ENCODE data around the gene LRP1.

Gene LRP1

DNA sequence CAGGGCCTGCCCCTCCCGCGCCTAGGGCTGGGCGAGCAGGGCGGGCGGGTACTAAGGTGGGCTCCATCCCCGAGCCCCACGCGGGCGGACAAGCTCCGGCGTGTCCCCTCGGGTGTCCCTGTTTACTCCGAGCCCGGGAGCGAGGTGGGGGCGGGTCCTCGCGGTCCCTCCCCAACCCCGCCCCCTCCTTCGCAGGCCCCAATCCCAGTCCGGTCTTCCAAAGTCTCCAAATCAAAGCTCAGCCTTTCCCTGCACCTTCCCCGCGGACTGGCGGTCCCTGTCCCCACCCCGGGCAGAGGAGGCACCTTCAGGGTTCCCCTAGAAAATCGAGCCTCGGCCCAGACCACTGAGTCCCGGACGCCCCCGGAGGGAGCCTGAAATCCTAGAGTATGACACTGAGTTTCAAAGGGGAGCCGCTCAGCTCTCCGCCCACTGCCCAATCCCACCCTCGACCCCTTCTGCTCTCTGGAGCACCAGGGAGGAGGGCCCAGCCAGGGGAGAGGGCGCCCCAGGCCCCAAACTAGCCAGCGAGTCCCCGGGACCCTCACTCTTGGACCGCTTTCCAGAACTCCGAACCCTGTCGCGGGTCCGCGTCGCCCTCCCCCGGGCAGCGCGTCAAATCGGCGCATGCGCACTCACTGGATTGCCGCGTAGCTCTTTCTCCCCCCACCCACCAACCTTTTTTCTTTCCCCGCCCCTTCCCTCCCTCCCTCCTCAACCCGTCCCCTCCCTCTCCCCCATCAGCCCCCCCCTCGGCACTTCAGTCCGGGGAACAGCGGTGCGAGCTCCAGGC lies at the start of gene LRP1:
Gene LRP1 (plus strand): TSS at position 758 of the 793 bp plus-strand sequence. CDS start 482 bp downstream, outside the sequence.
- peak; percentile 81 for DNase-seq

DNA sequence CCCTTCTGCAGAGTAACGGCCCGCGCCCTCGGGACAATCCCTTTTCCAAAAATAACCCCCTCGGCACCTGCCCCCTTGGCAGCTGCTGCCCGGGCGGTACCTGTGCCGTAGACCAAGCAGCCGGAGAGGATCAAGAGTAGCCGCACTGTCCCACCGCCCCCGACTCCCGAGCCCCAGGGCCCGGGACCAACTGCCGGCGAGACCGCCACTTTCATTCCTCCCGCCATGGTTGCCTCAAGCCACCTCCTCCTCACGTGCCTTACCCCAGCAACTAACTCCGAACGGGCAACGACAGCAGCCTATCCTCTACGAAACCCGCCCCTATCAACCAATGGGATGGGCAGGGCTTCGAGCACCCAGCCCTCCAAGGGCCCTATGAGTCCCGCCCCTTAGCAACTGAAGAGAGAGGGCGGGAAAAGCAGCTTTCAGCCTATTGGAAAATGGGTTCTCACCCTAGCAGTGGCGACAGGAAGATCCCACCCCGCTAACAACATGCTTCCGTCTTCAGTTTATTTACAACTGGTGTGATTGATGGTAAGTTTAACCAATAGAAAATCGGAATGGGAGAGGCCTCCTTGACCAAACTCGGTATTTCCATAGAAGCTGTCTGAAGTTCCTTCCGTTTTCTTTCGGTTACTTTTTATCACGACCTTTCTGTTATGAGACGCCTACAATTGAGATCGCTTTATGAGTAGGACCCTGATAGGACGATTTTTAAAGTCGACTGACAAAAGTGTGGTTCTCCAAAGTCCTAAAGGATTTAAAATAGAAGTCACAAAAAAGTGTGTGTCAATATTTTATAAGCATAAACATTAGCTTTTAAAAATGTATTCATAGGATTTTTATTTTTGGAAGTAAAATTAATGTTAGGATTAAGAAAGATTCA lies 49.5 kb upstream of the LRP1 start, which contains the start of gene NEMP1:
Gene NEMP1 (minus strand): TSS at position 273 of the 886 bp plus-strand sequence. CDS start 46 bp downstream, at position 227.
- DNase-seq, result peak; percentile 100

DNA sequence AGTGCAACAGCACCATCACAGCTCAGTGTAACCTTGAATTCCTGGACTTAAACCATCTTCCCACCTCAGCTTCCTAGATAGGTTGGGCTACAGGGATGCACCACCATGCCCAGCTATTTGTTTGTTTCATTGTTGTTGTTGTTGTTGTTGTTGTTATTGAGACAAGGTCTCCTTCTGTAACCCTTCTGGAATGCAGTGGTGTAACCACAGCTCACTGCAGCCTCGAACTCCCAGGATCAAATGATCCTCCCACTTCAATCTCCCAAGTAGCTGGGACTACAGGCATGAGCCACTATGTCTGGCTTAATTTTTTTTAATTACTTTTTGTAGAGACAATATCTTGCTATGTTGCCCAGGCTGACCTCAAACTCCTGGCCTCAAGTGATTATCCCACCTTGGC lies 48.5 kb upstream of the LRP1 start:
- no peak for DNase-seq

DNA sequence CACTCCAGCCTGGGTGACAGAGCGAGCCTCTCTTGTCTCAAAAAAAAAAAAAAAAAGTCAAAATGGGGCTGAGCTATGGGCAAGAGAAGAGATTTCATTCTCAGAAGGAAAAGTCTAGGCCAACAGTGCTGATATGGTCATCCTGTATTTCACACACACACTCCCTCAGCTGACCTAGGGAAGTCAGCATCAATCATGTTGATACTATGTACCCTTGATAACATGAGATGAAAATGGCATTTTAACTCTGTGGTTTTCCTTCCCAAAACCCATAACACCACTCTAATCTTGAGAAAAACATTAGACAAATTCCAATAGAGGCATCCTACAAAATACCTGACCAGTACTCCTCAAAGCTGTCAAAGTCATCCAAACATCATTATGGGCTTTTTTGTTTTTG lies 47.4 kb upstream of the LRP1 start:
- no peak for DNase-seq

DNA sequence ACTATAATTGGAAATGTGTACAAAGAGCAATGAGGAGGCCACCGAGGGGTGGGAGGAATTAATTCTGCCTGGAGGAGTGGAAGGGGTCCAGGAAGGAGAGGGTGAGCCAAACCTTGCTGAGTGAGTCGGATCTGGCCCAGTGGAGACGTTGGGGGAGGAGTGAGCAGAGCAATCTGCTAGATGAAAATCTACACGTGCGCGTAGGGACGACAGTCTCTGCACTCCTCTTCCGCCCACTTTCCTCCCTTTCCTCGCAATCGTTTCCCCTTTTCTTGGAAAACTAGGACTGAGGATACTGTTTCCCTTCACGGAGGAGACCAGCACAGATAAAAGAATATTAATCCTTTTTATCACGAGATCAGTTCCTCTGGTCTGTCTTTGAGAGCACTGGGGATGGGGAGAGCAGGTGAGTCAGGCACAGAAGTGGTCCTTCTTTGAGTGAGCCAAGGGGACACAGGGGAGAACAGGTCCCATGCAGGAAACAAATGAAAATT lies 42.2 kb upstream of the LRP1 start:
- DNase-seq, result no peak

DNA sequence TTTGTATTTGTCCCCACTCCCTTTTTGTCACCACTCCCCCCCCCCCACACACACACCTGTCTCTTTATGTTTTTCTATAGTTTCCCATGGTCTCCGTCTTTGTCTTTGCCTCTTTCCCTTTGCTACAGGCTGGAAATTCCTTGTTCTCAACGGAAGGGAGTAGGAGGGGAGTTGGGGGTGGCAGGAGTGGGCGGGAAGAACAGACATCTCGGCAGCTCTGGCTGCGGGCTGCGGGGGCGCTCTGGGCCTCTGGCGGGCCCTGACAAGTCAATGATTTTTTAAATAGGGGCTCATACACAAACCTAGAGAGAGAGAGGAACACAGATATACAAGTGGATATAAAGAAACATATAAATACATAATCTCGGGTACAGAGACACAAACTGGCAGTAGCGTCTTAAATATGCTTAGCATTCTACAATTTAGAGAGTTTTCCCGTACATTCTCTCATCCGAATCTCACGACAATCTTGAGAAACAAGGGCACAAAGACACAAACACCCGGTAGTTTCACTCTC lies 41.7 kb upstream of the LRP1 start:
- DNase-seq, result peak; percentile 58

DNA sequence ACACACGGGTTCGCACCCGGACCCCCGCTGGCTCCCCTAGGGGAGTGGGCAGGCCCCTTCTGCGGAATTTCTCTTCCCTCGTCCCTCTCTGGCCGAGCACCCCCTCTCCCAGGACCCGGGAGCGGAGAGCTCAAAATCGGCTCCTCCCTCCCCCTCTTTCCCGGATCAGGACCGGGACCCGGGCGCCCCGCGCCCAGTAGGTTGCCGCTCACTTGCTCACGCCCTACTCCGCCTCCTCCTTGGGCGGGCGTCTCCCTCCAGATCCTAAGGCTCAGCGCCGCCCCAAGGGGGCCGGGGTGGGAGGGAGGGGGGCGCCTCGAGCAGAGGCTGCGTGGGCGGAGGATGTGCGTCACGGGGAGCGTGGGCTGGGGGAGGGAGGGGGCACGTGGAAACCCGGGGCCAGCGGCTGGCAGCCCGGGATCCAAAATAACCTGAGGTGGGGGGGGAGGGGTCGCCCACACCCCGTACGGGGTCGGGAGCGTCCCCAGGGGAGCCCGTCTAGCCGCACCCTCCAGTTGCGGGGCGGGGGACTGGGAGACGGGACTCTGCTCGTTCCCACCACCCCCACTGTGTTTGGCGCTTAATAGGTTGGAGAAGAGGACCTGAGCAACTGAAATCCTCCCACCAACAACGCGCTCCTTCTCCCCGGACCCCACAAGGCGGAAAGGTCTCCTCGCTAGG lies 41.1 kb upstream of the LRP1 start:
- peak; percentile 92 for DNase-seq

DNA sequence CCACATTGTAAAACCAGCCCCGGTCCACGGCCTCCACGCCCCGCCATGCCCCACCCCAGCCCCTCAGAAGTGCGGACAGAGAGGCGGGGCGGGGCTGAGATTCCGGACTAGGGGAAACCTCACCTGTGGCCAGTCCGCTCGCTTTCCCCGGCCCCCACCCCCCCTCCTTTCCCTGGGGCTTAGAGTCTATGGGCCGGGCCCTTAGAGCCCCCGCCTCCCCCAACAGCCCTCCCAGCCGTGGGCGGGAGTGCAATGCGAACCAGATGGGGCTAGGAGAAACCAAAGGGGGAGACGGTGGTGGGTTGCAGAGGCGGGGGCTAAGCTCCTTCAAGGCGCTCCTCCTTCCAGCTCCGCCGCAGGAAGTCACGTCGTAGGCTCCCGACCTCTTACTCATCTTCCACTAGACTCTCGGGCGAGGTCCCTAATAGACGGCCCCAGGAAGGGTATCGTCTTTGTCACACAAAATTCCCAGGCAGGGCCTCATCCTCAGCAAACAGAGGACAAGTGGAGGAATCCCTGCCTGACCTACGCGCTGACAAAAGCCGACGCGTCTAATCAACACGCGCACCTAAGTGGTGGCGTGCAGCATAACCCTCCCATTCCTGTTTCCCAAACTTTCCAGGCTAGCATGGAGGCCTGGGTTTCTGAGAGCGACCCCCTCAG lies 40.5 kb upstream of the LRP1 start:
- peak; percentile 81 for DNase-seq

DNA sequence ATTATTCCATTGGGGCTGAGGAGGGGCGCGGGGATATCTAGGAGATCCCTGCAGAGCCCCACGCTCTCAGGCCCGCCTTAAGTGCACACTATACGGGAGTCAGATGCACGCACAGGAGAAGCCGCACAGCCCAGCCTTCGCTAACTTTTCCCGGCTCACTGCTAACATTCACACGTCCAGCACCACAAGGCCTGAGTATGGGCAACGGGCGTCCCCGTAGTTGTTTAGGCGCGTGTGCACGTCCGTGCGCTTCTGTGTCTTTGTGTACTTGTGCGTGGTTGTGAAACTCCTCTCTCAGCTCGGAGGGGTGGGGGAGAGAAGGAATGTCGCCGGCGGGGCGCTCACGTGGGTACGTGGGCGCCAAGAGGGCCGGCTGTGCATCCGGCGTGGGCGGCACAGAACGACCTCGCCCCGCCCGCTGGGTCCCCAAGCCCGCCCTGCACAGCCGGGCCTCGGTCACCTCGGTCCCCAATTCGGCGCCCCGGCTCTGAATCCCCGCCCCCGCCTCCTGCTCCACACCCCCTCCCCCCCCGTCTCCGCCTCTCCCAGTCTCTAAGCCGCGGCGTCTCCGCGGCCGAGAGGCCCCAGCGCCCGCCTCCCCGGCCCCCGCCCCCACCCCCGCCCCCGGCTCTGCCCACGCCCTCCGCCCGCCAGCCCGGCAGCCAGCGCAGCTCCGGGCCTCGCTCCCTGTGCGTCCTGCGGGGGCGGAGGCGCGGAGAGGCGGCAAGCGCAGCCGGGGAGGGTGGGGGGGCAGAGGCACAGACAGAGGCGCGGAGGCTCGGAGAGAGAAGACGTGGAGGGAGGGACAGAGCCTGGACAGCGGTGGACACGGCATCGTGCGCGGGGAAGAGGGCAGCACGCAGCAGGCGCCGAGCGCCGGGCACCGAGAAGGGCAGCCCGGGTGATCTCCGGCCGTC lies 39.7 kb upstream of the LRP1 start, which contains the start of gene NAB2:
Gene NAB2 (plus strand): TSS at position 761 of the 917 bp plus-strand sequence. CDS start 158 bp downstream, outside the sequence.
- DNase-seq, result peak; percentile 95

DNA sequence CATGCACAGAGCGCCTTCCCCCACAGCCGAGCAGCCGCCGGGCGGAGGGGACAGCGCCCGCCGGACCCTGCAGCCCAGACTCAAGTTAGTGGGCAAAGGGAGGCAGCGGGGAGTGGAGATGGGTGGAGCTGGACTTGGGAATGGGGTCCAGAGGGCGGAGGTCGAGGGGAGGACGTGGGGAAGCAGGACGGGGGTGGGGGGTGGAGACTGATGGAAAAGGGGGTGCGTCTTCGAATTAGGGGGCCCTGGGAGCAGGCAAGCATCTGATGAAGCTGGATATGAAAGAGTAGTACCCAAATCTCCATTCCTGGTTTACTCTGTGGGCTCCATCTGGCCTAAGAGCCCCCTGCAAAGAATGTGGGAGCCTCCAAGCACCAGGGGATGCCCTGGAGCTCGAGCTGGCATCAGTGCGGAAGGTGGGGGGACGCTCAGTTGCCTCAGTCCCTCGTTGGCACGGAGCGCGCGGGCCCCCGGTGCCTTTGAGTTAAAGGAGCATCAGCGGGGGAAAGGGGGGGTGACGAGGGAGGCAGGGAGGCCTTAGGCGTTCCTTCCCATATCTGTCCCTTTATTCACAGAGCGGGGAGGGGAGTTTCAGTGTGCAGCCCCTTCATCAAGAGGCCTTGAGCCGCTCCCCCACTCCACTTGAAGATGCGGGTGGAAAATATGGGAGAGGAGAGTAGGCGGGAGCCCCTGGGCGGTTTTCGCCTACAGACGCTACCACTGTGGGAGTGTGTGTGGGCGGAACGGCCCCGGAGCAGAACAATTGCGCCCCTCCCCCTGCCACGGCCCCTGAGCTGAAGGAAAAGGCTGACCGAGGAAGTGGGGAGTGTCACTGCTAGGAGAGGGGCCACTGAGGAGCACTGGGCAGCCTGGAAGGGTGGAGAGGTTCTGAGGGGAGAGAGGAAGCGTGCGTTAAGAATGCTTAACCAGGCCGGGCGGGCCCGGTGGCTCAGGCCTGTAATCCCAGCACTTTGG lies 38.7 kb upstream of the LRP1 start:
- DNase-seq, result peak; percentile 45

DNA sequence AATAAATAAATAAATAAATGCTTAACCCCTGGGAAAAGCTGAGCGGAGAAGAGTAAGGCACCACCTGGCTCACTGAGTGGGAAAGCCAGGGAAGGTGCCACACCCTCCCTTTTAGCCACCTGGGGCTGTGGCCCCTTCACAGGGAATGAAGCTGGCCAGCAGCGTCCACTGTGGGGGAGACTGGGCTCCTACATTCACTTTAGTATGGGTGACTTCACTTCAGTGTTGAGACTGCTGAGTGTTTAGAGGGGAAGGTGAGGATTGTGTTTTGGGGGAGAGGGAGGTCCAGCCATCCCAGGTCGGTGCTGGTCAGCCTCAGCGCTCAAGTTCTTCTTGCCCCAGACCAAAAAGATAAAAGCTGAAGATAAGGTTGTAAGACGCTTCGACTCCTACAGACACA lies 37.8 kb upstream of the LRP1 start:
- DNase-seq, result no peak

DNA sequence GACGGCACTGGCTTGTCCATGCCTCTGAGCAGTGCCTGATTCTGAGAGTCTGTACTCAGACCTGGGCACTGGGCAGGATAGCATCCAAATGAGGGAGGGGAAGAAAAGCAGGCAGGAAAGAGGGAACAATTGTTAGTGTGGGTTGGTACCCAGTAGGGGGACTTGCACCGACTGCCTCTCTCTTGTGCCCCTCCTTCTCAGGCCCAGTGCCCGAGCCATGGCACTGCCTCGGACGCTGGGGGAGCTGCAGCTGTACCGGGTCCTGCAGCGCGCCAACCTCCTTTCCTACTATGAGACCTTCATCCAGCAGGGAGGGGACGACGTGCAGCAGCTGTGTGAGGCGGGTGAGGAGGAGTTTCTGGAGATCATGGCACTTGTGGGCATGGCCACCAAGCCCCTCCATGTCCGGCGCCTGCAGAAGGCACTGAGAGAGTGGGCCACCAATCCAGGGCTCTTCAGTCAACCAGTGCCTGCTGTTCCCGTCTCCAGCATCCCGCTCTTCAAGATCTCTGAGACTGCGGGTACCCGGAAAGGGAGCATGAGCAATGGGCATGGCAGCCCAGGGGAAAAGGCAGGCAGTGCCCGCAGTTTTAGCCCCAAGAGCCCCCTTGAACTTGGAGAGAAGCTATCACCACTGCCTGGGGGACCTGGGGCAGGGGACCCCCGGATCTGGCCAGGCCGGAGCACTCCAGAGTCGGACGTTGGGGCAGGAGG lies 37.2 kb upstream of the LRP1 start:
- DNase-seq, result no peak

DNA sequence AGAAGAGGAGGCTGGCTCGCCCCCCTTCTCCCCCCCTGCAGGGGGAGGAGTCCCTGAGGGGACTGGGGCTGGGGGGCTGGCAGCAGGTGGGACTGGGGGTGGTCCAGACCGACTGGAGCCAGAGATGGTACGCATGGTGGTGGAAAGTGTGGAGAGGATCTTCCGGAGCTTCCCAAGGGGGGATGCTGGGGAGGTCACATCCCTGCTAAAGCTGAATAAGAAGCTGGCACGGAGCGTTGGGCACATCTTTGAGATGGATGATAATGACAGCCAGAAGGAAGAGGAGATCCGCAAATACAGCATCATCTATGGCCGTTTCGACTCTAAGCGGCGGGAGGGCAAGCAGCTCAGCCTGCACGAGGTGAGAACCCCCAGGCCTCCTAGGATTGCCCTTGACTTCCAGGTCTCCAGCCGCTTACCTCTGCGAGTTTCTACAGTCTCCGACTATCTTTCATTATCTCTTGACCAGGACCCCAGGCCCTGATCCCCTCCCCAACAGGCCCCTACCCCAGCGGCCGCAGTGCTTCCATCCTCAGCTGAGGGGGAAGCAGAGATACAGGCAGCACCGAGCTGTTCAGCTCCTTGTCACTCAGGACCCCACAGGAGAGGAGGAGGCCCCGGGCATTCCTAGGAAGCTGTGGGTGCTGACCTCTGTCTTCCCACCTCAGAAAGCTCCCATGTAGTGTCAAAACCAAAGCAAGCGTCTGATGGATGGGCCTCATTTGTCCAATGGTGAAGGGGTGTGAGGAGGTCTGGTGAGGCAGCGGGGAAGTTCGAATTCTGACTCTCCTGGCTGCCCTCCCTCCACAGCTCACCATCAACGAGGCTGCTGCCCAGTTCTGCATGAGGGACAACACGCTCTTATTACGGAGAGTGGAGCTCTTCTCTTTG lies 36.4 kb upstream of the LRP1 start:
- DNase-seq, result no peak

DNA sequence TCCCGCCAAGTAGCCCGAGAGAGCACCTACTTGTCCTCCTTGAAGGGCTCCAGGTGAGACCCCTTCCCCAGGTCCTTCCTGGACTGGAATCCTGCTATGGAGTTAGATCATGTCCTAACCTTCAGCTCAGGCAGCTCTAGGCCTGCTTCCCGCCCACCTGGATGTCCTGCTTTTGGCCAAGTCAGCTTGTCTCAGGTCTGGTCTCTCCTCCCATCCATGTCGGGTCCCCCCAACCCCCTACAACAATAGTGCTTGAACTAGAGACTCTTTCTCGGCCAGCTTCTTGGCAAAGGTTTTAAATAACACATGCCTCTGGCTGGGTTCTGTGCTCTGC lies 35.8 kb upstream of the LRP1 start:
- no peak for DNase-seq

DNA sequence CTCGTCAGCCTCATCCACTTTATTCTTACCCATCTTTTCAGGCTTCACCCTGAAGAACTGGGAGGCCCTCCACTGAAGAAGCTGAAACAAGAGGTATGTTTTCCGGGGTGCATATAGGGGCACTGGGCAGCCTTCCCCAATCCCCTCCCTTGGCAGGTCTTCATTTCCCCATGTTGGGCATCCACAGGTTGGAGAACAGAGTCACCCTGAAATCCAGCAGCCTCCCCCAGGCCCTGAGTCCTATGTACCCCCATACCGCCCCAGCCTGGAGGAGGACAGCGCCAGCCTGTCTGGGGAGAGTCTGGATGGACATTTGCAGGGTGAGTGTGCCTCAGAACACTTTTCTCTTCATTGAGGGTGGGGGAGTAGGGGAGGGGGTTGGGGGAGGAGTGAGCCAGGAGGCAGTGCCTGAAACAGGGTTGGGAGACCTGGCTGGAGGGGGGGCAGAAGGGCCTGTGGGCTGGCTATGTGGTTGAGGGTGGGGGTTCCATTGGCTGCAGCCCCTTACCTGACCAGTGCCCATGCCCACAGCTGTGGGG lies 35.3 kb upstream of the LRP1 start:
- DNase-seq, result no peak

DNA sequence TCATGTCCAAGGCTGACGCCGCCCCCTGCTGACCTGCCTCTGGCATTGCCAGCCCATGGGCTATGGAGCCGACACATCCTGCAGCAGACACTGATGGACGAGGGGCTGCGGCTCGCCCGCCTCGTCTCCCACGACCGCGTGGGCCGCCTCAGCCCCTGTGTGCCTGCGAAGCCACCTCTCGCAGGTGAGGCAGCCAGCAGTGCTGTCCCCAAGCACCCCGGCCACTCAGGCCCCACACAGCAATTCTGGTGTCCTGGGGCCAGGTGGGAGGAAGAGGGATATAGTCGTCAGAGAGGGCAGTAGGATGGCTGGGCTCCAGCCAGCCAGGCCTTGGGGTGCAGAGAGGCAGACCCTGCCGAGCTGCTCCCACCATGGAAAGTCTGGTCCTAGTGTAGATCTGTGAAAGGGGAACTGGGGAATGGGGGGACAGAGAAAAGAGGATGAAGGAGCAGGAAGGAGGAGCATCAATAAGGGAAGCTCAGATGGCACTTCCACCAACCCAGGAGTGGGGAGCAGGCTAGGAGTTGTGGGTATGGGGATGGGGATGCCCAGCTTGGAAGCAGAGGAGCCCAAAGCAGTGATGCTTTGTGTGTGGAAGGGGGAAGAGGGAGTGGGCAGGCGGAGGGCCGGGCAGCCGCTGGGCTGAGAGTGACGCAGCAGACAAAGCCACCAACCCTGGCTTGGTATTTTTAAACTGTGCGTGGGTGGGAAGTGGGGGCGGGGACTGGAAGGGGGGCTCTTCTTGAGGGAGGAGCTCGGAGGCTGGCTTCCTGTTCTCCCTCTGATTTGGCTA lies 34.7 kb upstream of the LRP1 start:
- DNase-seq, result peak; percentile 69
